DMS153 treated with DMSO at 0.1 percent for 48 hours (cell line): ENCODE data around the gene MT1E.
"Not testable (repeated sequence)": the region's sequence is repeated elsewhere in the genome, so short reads cannot be mapped to it uniquely, and the experiment has no call there.

Experiments
- DNase-seq: peaks from one replicate; lab custom pipeline; 2025; ENCODE audit not compliant: unreplicated experiment; lab: John Stamatoyannopoulos, UW

The MT1E gene

DNA sequence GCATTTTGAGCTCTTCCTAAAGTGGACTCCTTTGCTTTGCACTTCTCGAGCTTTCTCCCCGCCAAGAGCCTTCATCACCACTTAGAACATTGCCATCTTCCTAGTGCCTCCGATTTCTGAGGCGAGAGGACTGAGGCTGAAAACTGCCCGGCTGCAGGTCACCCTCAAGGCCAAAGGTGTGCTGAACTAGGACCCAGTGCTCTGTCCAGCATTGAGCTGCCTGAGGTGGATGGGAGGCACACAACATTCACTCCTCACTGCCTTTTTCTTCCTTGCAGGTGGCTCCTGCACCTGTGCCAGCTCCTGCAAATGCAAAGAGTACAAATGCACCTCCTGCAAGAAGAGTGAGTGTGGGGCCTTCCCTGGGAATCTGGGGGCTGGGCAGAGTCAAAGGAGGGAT is 18.3 kb downstream of the MT1E start:
- no peak for DNase-seq

DNA sequence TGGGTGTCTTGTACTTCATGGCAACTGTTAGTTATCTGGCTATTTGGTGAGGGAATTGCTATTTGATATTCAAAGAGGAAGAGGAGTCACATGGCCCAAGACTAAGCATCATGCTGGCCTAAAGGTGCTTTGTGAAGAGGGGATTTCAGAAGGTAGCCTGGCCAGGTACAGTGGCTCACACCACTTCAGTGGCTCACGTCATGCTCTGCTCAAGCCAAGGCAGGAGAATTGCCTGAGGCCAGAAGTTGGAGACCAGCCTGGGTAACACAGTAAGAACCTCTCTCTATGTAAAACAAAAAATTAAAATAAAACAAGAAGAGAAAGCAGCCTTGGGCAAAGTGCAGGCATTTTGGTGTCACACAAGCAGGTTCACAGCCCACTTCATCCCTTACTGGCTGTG is 19.7 kb downstream of the MT1E start:
- DNase-seq: no peak

DNA sequence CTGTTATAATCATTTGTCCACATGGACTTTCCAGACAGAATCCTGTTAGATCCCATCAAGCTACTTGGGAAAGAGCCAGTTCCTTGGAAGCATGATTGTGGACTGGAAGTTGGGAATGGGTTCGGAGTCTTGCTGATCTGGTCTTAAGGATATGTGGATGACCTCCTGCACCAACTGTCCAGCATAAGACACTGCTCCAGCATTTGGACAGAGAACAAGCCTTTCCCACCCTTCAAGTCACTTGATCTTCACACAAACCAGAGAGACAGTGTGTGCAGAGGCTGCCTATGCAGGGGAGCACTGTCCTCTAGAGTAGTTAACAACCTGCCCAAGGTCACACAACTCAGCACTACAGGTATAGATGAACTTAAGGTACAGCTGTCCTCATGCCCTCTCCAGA is 20.3 kb downstream of the MT1E start:
- DNase-seq: no peak

- no peak for DNase-seq
Measured at GRCh38 chr16:56647641-56648431, 22.3 kb downstream of the MT1E start.

DNA sequence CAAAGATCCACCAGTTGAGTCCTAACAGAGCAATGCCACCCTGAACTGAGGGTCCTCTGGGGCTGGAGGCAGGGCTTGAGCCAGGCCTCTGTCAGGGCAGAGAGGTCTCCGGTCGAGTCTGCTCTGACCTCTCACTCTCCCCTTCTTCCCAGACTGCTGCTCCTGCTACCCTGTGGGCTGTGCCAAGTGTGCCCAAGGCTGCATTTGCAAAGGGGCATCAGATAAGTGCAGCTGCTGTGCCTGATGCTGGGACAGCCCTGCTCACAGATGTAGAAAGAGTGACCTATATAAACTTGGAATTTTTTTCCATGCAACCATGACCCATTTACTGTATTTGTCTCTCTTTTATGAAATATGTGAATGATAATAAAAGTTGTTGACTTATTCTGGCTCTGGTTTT is 23.7 kb downstream of the MT1E start:
- no peak for DNase-seq

- DNase-seq: no peak
Measured at GRCh38 chr16:56649820-56650219, 24.2 kb downstream of the MT1E start.

GRCh38 chr16:56651586-56651985 is 26.0 kb downstream of the MT1E start, which contains the start of gene MT1B:
MT1B (plus strand) TSS chr16:56651886; CDS start chr16:56651954, 68 bp downstream.
- DNase-seq: no peak

- DNase-seq: no peak
Measured at GRCh38 chr16:56652600-56652999, 27.0 kb downstream of the MT1E start.

GRCh38 chr16:56653218-56653617 is 27.6 kb downstream of the MT1E start:
- no peak for DNase-seq

- peak; percentile 59 for DNase-seq
Measured at GRCh38 chr16:56657555-56658326, 32.2 kb downstream of the MT1E start, which contains the start of gene MT1F. MT1F (plus strand) TSS chr16:56657959; CDS start chr16:56658059, 100 bp downstream.

- no peak for DNase-seq
Measured at GRCh38 chr16:56658327-56658875, 32.8 kb downstream of the MT1E start.

DNA sequence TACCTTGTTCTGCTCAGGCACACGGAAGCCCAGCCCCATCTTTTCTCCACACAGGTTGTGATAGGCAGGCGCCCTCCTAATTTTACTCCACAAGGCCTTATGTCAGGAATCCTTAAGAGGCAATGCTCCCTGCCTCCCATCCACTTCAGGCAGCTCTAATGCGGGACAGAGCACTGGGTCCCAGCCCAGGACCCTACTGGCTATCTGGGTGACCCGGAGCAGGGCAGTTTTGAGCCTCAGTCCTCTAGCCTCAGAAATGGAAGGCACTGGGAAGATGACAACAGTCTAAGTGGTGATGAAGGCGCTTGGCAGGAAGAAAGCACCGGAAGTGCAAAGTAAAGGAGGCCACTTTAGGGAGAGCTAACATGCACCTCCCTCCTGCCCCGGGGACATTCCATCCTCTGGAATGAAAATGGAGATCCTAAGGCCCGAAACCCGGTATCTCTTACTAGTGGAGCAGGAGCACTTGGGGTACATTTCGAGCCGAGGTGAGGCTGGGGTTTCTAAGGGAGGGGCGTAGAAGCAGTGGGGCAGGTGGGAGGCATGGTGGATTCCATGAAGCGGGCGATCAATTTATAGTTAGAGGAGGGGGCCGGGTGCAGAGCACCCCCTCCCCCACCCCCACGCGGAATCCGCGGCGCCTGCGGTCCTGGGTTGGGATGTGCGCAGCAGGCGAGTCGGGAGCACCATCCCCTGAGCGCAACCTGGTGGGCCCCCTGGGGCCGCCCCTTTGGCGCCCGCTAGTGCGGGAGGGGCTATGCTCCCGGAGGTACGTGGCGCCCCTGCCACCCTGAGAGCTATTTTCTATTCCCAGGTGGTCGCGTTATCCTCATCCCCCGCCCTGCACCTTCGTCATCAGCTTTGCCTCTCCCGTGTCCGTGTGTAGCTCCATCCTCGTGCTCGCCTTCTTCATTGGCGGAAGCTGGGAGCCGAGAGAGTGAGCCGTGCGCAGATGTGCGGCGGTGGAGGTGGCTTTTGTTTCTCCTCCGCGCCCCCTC is 37.1 kb downstream of the MT1E start:
- DNase-seq: peak; percentile 60

DNA sequence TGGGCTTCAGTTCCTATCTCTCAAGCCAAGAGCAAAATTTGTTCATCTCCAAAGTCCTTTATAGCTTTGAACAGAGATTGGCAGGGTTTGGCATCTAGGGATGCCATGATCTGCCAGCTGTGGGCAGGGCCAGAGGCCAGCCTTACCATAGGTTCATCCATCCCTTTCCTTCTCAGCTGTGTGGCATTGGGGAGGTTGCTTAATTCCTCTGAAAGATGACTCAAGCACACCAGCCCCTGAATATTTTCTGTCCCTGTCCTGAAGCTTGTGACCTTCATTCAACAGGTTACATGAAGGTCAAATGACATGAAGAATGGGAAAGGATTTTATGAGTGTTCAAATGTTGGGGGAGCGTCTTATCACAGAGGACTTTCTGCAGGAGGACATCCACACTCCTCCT is 38.9 kb downstream of the MT1E start:
- DNase-seq: no peak

GRCh38 chr16:56665286-56666261 is 40.0 kb downstream of the MT1E start:
- DNase-seq: not testable (repeated sequence)

- peak; percentile 48 for DNase-seq
Measured at GRCh38 chr16:56667581-56668571, 42.3 kb downstream of the MT1E start, which contains the start of gene MT1G. MT1G (minus strand) TSS chr16:56668065; CDS start chr16:56667993, 72 bp downstream.

GRCh38 chr16:56669005-56669839 is 43.6 kb downstream of the MT1E start, which contains the start of gene MT1H:
MT1H (plus strand) TSS chr16:56669814; CDS start chr16:56669885, 71 bp downstream.
- no peak for DNase-seq
